ENCODE data around the gene MB21D2.
"Not testable (repeated sequence)": the region's sequence is repeated elsewhere in the genome, so short reads cannot be mapped to it uniquely, and the experiment has no call there.

The MB21D2 gene

DNA sequence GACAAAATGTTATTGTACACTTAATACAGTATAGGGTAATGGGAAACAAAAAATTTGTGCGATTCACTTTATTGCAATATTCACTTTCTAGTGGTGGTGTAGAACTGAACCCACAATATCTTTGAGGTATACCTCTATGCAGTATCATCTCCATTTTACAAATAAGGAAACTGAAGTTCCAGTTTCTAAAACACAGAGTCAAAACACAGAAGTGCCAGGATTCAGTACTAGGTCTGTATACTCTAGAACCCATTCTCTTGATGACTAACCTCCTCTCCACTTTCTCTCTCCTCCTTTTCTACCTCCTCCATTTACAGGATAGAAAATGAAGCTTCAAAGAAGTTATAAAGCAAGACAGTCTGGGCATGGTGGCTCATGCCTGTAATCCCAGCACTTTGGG lies 62.2 kb downstream of the MB21D2 start:
- DNase-seq, result no peak

GRCh38 chr3:192851821-192852372 lies 65.8 kb downstream of the MB21D2 start:
- DNase-seq, result no peak

DNA sequence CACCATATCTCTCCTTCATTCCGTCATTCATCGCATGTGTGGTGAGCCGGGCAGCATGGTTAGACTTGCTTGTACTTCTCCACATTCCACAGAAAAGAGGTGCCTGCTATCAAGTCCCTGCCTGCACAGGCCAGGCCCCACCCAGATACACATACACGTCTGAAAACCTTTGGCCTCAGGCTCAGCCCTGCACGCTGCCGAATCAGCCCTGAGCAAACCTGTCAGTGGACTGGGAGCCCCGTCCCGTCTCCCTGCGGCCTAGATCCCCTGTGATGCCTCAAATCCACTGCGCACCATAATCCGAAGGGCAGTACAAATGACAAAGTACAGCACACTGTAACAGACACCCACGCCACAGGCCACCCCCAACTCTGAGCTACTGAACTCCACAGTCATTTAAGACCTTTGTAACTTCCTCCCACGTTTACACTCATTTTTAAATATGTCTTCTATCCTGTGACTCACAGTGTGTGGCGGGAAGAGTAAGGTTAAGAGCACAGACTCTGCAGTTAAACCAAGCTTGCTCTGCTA lies 67.1 kb downstream of the MB21D2 start:
- DNase-seq, result no peak

DNA sequence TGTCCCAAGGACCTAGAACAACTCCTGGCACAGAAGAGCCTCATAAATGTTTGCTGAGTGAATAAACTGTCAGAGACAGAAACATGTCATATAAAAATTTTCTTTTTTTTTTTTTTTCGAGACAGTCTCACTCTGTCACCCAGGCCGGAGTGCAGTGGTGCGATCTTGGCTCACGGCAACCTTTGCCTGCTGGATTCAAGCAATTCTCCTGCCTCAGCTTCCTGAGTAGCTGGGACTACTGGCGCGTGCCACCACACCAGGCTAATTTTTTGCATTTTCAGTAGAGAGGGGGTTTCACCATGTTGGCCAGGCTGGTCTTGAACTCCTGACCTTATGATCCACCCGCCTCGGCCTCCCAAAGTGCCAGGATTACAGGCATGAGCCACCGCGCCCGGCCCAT lies 67.8 kb downstream of the MB21D2 start:
- not testable (repeated sequence) for DNase-seq

- no peak for DNase-seq
These were observed 69.1 kb downstream of the MB21D2 start for GRCh38 chr3:192848371-192849233.

DNA sequence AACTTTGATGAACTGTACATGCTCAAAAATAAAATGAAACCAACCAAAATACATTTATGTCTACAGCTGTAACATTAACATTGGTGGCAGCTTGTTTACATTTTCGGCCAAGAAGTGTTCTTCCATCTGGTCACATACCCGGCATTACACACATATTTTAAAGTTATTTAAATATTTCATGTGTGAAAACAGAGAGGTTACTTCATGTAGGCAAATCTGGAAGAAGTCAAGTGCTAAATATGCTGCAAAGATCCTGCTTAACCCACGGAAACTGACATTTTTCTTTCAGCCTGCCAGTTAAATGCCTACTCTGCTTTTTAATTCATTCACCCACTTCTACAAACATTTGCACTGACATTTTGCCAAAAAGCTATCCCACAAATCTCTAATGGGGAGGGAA lies 69.7 kb downstream of the MB21D2 start:
- DNase-seq, result no peak

GRCh38 chr3:192845526-192845855 lies 72.2 kb downstream of the MB21D2 start:
- DNase-seq, result no peak

DNA sequence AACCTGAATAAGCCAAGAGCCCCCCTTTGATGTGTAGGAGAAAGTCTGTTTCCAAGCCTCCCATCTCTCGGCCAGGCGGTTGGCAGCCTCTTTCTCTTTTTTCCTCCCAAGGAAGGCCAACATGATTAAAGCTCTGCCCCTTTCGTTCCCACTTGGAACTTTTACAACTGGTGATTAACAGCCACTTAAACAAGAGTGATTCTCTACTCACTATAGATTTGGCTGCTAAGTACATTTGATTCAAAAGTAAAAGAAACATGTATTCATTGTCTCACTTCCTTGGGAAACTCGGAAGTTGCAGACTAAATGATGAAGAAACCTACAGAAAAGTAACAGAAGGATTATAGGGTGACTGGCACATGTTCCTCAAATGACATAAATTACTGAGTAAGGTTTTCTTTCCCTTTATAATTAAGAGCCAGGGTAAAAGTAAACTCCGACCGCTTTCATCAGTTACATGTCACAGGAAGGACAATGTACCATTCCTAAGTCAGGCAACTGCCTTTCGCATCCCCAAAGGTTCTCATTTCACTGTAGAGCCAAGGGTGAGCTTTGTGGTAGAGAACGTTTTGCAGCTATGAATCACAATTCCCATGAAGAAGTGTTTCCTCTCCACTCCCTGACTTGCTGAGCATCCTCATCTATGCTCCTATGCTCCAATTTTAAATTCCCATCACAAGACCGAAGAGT lies 72.7 kb downstream of the MB21D2 start:
- no peak for DNase-seq

- no peak for DNase-seq
These were observed 73.2 kb downstream of the MB21D2 start for GRCh38 chr3:192844486-192844765.

GRCh38 chr3:192843723-192844485 lies 73.8 kb downstream of the MB21D2 start:
- DNase-seq, result no peak

DNA sequence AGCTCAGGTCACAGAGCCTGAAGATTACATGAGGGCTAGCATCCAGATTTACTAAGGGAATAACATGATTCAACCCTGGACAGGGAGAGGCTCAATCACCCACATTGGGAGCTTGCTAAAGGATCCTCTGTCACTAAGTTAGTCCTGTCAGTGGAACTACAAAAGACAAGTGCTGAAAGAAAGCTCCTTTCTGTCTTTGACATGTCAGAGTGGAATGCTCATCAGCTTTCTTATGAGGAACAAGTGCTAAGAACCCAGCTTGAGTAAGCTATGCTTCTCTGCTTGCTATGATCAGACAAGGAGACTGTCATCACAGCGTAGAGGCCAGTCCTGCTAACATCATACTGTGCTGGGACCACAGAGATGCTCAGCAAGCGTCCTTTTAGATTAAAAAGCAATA lies 74.5 kb downstream of the MB21D2 start:
- no peak for DNase-seq

DNA sequence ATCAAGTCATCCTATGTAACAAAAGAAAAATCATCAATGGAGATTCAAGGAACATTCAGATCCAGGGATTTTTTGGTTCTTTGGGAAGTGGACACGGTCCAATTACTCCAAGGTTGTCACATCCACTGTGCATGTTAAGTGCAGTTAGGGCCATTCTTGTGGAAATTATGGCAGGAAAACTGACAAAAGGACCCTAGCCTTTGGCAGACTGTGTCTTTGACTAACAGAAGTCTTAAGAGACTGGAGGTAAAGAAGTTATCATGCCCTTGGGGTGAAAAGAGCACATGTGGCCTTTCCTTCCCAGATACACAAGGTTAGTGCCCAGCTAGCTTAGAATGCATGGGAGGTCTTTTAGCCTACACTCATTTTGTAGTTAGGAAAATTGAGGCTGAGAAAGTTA lies 74.9 kb downstream of the MB21D2 start:
- no peak for DNase-seq

GRCh38 chr3:192842138-192842537 lies 75.5 kb downstream of the MB21D2 start:
- DNase-seq, result no peak

DNA sequence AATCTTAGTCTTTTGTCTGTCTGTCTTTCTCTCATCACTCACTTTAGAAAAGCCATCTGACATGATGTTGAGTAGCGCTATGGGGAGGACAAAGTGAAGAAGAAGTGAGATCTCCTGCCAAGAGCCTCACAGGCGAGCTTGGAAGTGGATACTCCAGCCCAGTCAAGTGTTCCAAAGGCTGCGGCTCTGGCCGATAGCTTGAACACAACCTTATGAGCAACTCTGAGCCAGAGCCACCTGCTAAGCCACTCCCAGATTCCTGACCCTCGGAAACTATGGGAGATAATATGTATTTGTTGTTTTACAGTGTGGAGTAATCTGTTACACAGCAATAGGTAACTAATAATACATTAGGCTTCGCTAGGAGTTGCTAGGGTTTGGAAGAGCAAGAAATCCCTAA lies 76.2 kb downstream of the MB21D2 start:
- no peak for DNase-seq

GRCh38 chr3:192840143-192840836 lies 77.4 kb downstream of the MB21D2 start:
- no peak for DNase-seq

DNA sequence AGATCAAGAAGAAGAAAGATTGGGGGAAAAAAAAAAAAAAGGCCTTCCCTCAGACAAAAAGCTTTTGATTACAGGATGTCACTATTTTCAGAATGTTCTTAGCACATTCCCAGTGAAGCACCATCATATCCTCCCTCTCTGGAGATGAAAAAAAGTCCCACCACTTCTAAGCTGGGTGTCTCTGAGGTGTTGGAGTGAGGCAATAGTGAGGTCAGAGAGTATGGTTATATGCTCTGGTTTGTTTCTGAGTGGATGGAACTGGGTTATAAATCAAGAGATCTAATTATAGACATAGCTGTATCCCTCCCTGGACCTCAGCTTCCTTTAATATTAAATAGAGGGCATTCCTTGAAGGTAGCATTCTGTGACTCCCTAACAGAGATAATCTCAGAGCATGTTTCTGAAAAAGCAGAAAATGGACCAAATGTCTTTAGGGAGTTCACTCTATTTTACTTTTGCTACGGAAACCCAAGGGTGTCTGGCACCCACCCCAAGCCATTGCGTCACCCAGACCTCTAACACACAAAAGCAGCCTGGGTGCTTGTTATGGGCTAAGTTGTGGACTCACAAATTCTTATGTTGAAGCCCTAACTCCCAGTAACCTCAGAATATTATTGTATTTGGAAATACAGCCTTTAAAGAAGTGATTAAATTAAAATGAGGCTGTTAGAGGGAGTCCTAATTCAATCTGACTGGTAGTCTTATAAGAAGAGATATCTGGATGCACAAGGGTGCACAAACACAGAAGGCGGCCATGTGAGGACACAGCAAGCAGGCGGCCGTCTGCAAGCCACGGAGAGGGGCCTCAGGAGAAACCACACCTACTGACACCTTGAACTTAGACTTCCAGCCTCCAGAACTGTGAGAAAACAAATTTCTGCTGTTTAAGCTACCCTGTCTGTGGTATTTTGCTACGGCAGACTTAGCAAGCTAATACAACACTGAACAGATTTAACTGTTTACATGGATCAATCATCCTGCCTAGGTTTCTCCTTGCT lies 81.5 kb downstream of the MB21D2 start:
- no peak for DNase-seq

DNA sequence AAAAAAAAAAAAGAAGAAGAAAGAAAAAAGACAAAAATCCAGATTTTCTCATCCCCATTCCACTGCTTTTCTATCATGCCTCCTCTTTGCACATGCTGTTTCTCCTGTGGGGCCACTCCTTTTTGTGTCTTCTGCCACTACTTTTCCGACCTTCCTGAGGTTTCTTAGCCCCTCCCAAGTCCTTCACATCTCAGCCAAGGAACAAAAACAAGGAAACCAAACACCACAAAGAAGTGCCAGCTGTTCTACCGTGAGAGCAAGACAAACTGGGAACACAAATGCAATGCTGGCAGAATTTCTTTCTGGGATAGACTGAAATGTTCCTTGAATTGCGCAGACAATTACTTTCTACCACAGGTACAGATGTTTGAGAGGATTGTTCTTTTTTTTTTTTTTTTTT lies 83.2 kb downstream of the MB21D2 start:
- DNase-seq, result no peak

DNA sequence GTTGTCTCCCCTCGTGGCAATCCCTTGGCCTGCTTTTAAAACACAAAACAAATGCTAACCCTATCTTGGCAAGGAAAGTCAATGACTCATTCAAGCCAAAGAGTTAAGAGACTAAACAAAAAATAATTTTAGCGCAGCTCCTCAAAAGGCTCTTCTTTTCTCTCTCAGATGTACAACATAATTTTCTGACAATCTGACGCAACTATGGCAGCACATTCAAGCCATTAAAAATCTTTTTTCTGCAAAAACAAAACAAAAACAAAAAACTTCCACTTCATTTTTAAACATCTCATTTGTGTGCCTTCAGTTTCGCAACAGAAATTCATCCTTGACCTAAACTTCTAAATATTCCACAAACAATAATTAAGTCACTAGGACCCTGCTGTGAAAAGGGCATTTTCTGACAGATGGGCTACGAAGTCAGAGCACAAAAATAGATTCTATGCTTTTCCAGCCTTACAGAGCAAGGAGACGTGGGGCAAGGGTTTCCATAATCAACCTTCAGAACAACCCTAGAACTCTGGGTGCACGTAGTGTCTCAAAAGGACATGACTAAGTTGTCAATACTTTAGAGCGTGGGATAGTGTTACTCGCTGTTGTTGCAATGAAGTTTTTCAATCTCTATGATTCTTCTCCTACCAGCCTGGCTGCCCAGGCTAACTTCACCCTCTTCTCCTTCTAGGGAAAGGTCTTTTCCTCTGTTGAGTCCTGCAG lies 84.3 kb downstream of the MB21D2 start:
- no peak for DNase-seq

DNA sequence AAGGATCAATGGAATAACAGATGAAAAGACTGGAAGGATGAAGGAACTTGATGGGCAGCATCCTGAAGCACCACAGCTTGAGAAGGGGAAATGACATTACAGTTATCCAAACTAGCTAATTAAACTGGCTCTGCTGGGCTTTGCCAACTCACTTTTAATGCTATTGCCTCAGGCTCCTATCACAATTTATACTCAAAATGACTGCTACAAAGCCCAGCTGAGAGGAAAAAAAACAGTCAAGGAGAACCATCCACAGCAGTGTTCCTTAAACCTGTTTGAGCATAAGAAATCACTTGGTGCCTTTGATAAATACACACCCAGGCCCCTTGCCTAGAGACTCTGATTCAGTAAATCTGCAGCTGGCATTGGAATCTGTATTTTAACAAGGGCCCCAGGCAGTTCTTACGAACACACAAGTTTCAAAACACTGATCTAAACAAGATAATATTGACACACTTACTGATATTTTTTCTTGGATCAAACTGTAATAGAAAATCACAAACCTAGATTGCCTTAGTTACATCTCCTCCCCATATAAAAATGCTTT lies 85.8 kb downstream of the MB21D2 start:
- DNase-seq, result no peak

GRCh38 chr3:192831111-192831644 lies 86.5 kb downstream of the MB21D2 start:
- no peak for DNase-seq
